Endodermal cell (in vitro differentiated cells): ENCODE results near the gene HS3ST3A1. TPM values are rescaled to one million over a fixed set of nuclear protein-coding genes. Genes with fewer than 3 reads are reported as not detected.

ENCODE experiments used
- DNase-seq: peaks from one replicate; pipeline ENCODE4 v3.0.0-alpha.2; 2017
- H3K27ac ChIP-seq: 2 replicates; pipeline ENCODE4 v1.5.1; 2013; ENCODE audit warnings: mild to moderate bottlenecking, low read depth, low read length, moderate library complexity
- H3K27me3 ChIP-seq: 2 replicates; pipeline ENCODE4 v1.6.1; 2013; ENCODE audit warnings: mild to moderate bottlenecking, low read length, moderate library complexity; ENCODE audit not compliant: insufficient read depth, control insufficient read depth, poor library complexity, severe bottlenecking
- H3K36me3 ChIP-seq: 2 replicates; pipeline ENCODE4 v1.7.0; 2013; ENCODE audit warnings: mild to moderate bottlenecking, low read length, moderate library complexity; ENCODE audit not compliant: control insufficient read depth, insufficient read depth
- H3K4me1 ChIP-seq: one replicate; pipeline ENCODE4 v1.7.0; 2013; ENCODE audit warnings: low read length; ENCODE audit not compliant: control insufficient read depth, insufficient read depth
- H3K4me3 ChIP-seq: 2 replicates; pipeline ENCODE4 v1.5.1; 2013; ENCODE audit warnings: mild to moderate bottlenecking, low read length, moderate library complexity
- H3K9ac ChIP-seq: 2 replicates; pipeline ENCODE4 v1.6.1; 2013; ENCODE audit warnings: mild to moderate bottlenecking, low read length, moderate library complexity; ENCODE audit not compliant: poor library complexity, severe bottlenecking; ENCODE audit errors: extremely low read depth
- H3K9me3 ChIP-seq: 2 replicates; pipeline ENCODE4 v1.6.1; 2013; ENCODE audit warnings: mild to moderate bottlenecking, low read length, moderate library complexity; ENCODE audit not compliant: control insufficient read depth
- H3K27ac Mint-ChIP-seq: 2 replicates; pipeline ENCODE4 v1.8.0; 2020; ENCODE audit warnings: mixed read lengths
- H3K27me3 Mint-ChIP-seq: 2 replicates; pipeline ENCODE4 v1.8.0; 2021; ENCODE audit warnings: mild to moderate bottlenecking, mixed read lengths; ENCODE audit not compliant: insufficient read depth
- H3K36me3 Mint-ChIP-seq: 2 replicates; pipeline ENCODE4 v1.8.0; 2020; ENCODE audit warnings: low read depth, mixed read lengths
- H3K4me1 Mint-ChIP-seq: 2 replicates; pipeline ENCODE4 v1.8.0; 2020; ENCODE audit warnings: mixed read lengths
- H3K4me3 Mint-ChIP-seq: 2 replicates; pipeline ENCODE4 v1.8.0; 2020; ENCODE audit warnings: mild to moderate bottlenecking, moderate library complexity, mixed read lengths
- H3K9me3 Mint-ChIP-seq: 2 replicates; pipeline ENCODE4 v1.8.0; 2020; ENCODE audit warnings: mild to moderate bottlenecking, mixed read lengths
- WGBS, 2 experiments: methylation state at CpG; one replicate each; pipeline versions ENCODE4 v1.1.5 to v1.1.7; 2013; ENCODE audit warnings: missing lambda C conversion rate in 2 of 2, mixed read lengths in 1 of 2; ENCODE audit not compliant: insufficient coverage in 1 of 2, insufficient read length in 1 of 2; 5-methylcytosine and 5-hydroxymethylcytosine counted together
- total RNA-seq, 2 donors: library from RNA; stranded (reverse); fragmentation: NEBNext Ultra II Directional in 1 of 2; extraction: Animal tissue kit (Norgen Biotek cat#: 25700) in 1 of 2; gene quantifications; 2 replicates in 1 of 2; 3 replicates in 1 of 2; pipeline ENCODE4 v1.2.1, GENCODE V29; 2021
- TF ChIP-seq, protein P1 (sequence below): fragments of 200-600 bp; sonication (generic); conservative IDR thresholded peaks from 2 replicates; pipeline ENCODE4 v1.5.0; 2021; ENCODE audit warnings: antibody characterized with exemption, mild to moderate bottlenecking

HS3ST3A1 gene
- total RNA-seq, 2 donors from 2014 or later = 1.9 to 2.4 TPM

GRCh38 chr17:13476720-13477119, 125.0 kb downstream of the HS3ST3A1 start:
- H3K36me3 ChIP-seq = no peaks in the 10 kb centered on the region
- peaks cover 20% of the 10 kb centered on the region for H3K9me3 ChIP-seq

GRCh38 chr17:13475574-13476223, 126.0 kb downstream of the HS3ST3A1 start:
- Mint-ChIP-seq H3K4me3 (no peak overlapping the region), H3K36me3 (peaks cover 2% of the 10 kb centered on the region), H3K27ac (no peak overlapping the region), H3K27me3 (peaks cover 2% of the 10 kb centered on the region), H3K4me1 (peaks cover 10% of the 10 kb centered on the region), H3K9me3 (peaks cover 11% of the 10 kb centered on the region)
- no peak overlapping the region for H3K4me3 ChIP-seq
- H3K4me1 ChIP-seq = peaks cover 10% of the 10 kb centered on the region
- TF ChIP-seq, protein P1, sequence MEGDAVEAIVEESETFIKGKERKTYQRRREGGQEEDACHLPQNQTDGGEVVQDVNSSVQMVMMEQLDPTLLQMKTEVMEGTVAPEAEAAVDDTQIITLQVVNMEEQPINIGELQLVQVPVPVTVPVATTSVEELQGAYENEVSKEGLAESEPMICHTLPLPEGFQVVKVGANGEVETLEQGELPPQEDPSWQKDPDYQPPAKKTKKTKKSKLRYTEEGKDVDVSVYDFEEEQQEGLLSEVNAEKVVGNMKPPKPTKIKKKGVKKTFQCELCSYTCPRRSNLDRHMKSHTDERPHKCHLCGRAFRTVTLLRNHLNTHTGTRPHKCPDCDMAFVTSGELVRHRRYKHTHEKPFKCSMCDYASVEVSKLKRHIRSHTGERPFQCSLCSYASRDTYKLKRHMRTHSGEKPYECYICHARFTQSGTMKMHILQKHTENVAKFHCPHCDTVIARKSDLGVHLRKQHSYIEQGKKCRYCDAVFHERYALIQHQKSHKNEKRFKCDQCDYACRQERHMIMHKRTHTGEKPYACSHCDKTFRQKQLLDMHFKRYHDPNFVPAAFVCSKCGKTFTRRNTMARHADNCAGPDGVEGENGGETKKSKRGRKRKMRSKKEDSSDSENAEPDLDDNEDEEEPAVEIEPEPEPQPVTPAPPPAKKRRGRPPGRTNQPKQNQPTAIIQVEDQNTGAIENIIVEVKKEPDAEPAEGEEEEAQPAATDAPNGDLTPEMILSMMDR = no peak
- WGBS, 2 experiments = 84 to 100% methylated on average over 1 to 2 of the region's 2 CpGs
- no peak overlapping the region for H3K9ac ChIP-seq
- no peak for DNase-seq
- H3K27me3 ChIP-seq = no peaks in the 10 kb centered on the region
- H3K36me3 ChIP-seq = no peaks in the 10 kb centered on the region
- H3K27ac ChIP-seq = no peak overlapping the region
- peaks cover 10% of the 10 kb centered on the region for H3K9me3 ChIP-seq

More at GRCh38 chr17:13476720-13477119, 125.0 kb downstream of the HS3ST3A1 start:
- no peaks in the 10 kb centered on the region for H3K27me3 ChIP-seq
- Mint-ChIP-seq H3K4me1 (peaks cover 10% of the 10 kb centered on the region), H3K27ac (no peak overlapping the region), H3K4me3 (no peak overlapping the region), H3K36me3 (peaks cover 4% of the 10 kb centered on the region), H3K27me3 (peaks cover 2% of the 10 kb centered on the region), H3K9me3 (peaks cover 21% of the 10 kb centered on the region)
- no peak for DNase-seq
- peaks cover 10% of the 10 kb centered on the region for H3K4me1 ChIP-seq
- TF ChIP-seq, protein P1 = no peak
- H3K27ac ChIP-seq = no peak overlapping the region
- H3K9ac ChIP-seq = no peak overlapping the region
- H3K4me3 ChIP-seq = no peak overlapping the region
- WGBS, 2 experiments = 80 to 85% methylated on average over 1 of the region's 1 CpG

GRCh38 chr17:13474073-13474800, 127.5 kb downstream of the HS3ST3A1 start:
- TF ChIP-seq, protein P1 = no peak
- DNase-seq = no peak
- Mint-ChIP-seq H3K27ac (no peak overlapping the region), H3K27me3 (peaks cover 2% of the 10 kb centered on the region), H3K4me3 (no peak overlapping the region), H3K9me3 (no peaks in the 10 kb centered on the region), H3K36me3 (no peaks in the 10 kb centered on the region), H3K4me1 (peaks cover 10% of the 10 kb centered on the region)
- Histone ChIP-seq H3K36me3 (no peaks in the 10 kb centered on the region), H3K27me3 (no peaks in the 10 kb centered on the region), H3K9ac (no peak overlapping the region), H3K9me3 (no peaks in the 10 kb centered on the region), H3K4me1 (peaks cover 10% of the 10 kb centered on the region), H3K4me3 (no peak overlapping the region), H3K27ac (no peak overlapping the region)
- 87 to 94% methylated on average over 6 to 10 of the region's 10 CpGs for WGBS, 2 experiments
